ENCODE results near the gene ASPG. TPM values are rescaled to one million over a fixed set of nuclear protein-coding genes. Genes with fewer than 3 reads are reported as not detected.

ASPG gene
- total RNA-seq, 2 donors from 2014 or later = not detected

DNA sequence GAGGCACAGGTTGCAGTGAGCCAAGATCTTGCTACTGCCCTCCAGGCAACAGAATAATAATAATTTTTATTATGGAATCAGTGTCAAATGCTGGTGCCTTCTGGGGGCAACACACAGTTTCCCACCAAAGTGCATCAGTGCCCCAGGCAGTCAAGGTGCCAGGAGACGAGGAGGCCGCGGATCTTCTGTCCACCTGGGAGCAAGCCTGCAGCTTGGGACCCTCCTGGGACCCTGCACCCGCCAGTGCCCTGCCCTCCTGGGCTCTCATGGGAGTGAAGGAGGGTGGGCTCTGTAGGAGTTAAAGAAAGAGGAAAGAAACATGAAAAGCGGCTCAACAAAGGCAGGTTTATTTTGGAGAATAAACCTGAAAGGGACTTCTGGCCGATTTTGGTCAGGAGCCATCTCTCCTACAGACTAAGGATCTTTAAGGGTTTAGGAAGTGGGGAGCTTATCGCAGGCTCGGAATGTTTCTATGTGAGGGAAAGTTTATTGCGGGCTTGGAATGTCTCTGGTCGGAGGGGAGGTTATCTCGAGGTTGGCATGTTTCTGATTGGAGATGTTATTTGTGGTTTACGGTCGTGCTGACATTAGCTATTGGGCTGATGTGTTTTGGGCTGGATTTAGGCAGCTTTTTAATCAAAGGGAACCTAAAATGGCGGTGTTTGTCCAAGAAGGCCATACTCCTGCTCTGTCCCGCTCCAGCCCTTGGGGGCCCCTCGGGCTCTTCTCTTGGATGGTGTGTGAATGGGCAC, 1.1 kb upstream of the ASPG start:
- H3K4me3 Mint-ChIP-seq = no peak overlapping the region
- peaks cover 4% of the 10 kb centered on the region for H3K27me3 Mint-ChIP-seq
- no peak overlapping the region for H3K27ac Mint-ChIP-seq
- no peak for ATAC-seq (replicated peaks)
- H3K36me3 Mint-ChIP-seq (ENCODE audit: low read depth) = no peaks in the 10 kb centered on the region
- H3K4me1 Mint-ChIP-seq = no peaks in the 10 kb centered on the region
- H3K9me3 Mint-ChIP-seq = no peaks in the 10 kb centered on the region

DNA sequence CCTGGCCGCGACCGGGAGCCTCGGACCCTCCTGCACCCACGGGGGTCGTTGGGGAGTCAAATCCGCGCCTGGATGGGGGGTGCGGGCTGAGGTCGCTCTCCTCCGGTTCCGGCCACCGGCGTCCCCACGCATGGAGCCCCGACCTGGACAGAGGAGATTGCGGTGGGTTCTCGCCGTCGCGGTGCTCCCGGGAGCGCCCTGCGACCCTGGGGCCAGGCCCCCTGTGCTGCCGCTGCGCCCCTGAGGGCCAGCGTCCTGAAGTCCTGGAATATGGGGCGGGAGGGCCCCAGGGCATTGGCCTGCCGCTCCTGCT, 345 bp downstream of the ASPG start:
- H3K4me3 Mint-ChIP-seq = no peak overlapping the region
- peaks cover 4% of the 10 kb centered on the region for H3K27me3 Mint-ChIP-seq
- ATAC-seq (replicated peaks) = no peak
- no peak overlapping the region for H3K27ac Mint-ChIP-seq
- H3K4me1 Mint-ChIP-seq = no peaks in the 10 kb centered on the region
- no peaks in the 10 kb centered on the region for H3K9me3 Mint-ChIP-seq
- H3K36me3 Mint-ChIP-seq (ENCODE audit: low read depth) = no peaks in the 10 kb centered on the region

DNA sequence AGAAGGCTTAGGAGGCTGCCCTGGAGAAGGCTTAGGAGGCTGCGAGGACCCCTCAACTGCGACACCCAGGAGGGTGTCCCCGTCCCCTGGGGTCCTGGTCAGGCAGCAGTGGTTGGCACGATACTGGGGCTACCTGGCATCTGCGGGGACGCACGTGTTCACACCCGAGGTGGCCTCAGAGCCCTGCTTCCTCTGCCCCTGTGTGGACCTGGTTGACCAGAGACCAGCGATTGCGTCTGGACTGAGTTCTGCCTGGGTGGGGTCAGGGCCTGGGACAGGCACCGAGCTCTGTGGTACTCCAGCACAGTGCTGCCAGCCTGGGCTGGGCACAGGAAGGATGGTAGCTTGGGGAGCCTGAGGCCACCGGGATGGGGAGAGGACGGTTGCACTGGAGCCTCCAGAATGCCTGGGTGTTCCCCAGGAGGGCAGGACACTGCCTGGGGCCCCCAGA, 735 bp downstream of the ASPG start:
- H3K4me3 Mint-ChIP-seq = no peak overlapping the region
- no peaks in the 10 kb centered on the region for H3K4me1 Mint-ChIP-seq
- no peaks in the 10 kb centered on the region for H3K36me3 Mint-ChIP-seq (ENCODE audit: low read depth)
- ATAC-seq (replicated peaks) = no peak
- H3K9me3 Mint-ChIP-seq = no peaks in the 10 kb centered on the region
- H3K27me3 Mint-ChIP-seq = peaks cover 4% of the 10 kb centered on the region
- no peak overlapping the region for H3K27ac Mint-ChIP-seq

DNA sequence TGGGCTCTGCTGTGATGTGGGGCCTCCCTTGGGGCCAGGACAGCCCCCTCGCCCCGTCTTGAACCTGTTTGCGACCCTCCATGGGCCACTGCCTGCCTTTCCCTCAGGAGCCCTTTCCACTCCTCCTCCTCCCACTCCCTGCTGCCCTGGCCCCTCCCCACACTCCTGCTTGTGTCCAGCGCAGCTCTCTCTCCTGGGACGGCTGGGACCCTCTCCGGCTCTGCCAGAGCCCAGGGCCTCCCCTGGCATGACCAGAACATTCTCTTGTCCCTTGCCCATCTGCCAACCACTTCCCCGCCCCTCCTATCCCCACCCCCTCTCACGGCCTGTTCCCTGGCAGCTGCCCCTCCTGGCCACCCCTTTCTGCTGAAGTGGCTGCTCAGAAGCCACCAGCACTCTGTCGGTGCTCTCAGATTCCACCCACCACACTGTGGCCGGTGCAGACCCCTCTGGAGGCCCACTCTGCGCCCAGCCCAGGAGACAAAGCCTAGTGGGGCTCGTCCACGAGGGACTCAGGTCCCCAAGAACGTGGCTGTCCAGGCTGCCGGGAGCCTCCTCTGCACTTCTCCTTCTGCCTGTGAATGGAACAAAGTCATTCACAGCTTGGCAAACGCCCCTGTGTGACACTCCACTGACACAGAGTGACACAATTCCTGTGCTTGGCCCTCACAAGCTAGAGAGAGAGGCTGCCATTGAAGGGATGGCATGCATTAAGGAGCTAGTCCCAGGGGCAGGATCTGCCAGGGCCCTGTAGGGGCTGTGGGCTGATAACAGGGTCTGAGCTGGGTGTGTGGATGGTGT, 1.4 kb downstream of the ASPG start:
- Mint-ChIP-seq H3K27ac (no peak overlapping the region), H3K27me3 (peaks cover 4% of the 10 kb centered on the region), H3K4me3 (no peak overlapping the region), H3K9me3 (no peaks in the 10 kb centered on the region), H3K4me1 (no peaks in the 10 kb centered on the region), H3K36me3 (ENCODE audit: low read depth) (no peaks in the 10 kb centered on the region)
- no peak for ATAC-seq (replicated peaks)

DNA sequence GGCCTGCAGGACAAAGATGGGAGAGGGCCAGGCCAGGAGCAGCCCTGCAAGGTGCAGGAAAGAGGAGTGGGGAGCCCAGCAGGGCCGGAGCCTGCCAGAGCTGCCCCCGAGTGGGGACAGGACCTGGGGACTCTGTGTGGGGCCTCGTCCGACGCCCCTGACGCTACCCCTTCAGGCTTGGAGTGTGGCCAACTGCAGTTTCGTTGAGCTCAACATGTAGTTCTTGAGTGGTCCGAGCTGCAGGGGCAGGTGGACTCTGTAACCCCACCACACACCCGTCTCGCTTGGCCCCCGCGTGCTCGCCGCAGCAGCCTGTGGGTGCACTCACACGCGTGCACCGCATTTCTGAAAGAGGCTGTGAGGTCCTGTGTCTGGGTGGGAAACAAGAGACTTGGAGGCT, 2.0 kb downstream of the ASPG start:
- Mint-ChIP-seq H3K27me3 (peaks cover 4% of the 10 kb centered on the region), H3K27ac (no peak overlapping the region), H3K9me3 (no peaks in the 10 kb centered on the region), H3K36me3 (ENCODE audit: low read depth) (no peaks in the 10 kb centered on the region), H3K4me1 (no peaks in the 10 kb centered on the region), H3K4me3 (no peak overlapping the region)
- no peak for ATAC-seq (replicated peaks)

DNA sequence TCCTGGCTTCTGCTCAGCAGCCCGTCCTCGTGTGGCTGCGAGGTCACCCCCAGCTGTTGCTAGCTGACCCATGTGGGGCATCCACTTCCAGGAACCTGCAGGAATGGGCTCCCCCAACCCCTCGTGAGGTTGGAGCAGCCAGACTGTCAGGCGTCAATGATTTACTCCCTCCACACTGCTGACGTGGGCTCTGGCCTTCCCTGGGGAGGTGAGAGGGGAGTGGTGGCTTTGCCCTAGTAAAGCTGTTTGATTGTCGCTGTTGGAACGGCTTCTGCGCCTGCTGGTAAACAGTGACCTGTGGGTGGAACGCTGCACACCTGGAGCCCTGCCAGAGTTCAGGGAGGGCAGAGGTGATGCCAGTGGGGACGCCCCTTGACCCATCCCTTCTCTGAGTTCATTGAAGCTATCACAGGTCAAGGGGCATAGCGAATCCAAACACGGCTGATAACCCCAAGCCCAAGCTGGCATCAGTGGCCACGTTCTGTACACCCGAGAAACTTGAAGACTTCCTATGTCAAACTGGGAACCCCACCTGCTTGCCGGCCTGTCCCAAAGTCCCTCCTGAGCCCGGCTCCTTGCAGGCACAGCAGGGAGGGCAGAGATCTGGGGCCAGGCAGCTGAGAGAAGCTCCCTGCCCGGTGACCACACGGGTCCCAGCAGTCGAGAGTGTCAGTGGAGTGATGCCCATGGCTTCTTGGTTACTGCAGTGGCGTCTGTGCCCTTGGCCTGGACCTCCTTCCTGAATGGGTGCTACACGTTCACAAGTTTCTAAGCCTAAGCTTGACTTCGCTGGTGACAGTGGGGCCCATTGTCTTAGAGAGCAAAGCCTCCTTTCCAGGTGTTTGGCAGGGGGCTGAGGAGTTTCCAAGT, 2.7 kb downstream of the ASPG start:
- H3K36me3 Mint-ChIP-seq (ENCODE audit: low read depth) = no peaks in the 10 kb centered on the region
- peaks cover 4% of the 10 kb centered on the region for H3K27me3 Mint-ChIP-seq
- H3K4me1 Mint-ChIP-seq = no peaks in the 10 kb centered on the region
- ATAC-seq (replicated peaks) = no peak
- no peaks in the 10 kb centered on the region for H3K9me3 Mint-ChIP-seq
- H3K4me3 Mint-ChIP-seq = no peak overlapping the region
- H3K27ac Mint-ChIP-seq = no peak overlapping the region

DNA sequence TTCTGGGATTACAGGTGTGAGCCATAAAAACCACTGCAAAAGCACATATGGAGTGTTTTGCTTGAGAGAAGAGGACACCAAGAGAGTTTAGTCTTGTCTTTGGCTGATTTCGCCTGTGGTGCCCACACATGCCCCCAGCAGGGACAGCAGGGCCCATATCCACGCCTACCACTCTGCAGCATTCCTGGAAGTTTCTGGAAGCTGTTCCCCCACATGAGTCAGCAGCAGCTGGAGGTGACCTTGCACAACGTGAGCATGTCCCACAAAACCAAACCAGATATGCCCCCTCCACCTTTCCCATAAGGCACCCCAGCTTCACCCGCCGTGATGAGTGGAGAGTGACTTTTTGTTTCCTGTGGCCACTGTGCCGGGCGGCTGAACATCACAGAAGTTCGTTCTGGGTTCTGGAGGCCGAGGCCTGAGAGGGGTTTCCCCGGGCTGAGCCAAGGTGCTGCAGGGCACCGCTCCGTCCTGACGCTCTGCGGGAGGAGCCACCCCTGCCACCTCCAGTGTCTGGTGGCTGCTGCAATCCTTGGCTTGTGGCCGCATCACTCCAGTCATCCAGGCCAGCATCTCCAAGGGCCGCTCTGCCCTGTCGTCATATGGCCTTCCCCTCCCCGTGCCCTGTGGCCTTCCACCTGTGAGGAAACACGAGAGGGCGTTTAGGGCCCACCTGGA, 4.7 kb downstream of the ASPG start:
- ATAC-seq (replicated peaks) = no peak
- Mint-ChIP-seq H3K4me3 (no peak overlapping the region), H3K4me1 (peaks cover 5% of the 10 kb centered on the region), H3K9me3 (no peaks in the 10 kb centered on the region), H3K27ac (no peak overlapping the region), H3K27me3 (no peaks in the 10 kb centered on the region), H3K36me3 (ENCODE audit: low read depth) (no peaks in the 10 kb centered on the region)

DNA sequence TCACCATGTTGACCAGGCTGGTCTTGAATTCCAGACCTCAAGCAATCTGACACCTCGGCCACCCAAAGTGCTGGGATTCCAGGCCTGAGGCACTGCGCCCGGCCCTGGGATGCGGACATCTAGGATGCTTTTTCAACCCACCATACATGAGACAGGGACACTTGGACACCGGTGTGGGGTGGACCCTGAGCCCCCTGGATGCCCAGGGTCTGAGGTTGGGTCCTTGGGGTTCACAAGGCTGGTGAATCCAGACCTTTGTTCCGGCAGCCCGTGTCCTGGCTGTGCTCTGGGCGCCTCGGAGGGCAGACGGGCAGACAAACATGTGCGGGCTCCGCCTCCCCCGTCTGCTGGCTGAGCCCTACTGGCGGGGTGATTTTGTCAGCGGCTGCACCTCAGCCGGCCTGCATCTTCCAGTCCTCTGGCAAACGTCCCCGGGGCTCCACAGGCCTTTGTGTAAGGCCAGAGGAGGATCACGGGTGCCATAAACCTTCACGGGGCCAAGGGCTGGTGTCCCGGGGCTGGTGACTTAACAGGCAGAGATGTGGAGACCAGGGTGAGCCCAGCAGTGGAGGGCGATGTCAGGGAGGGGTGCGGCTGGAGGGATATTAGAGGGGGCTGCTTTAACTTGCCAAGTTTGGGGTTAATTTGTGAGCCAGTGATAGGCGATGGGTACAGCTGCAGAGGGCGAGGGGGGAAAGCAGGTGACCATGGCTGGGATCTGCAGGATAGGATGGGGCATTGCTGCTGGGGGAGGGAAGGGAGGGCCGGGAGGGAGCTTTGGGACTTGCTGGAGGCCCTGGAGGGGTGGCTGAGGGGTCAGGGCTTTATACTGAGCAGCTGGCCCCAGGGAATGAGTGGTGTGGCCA, 5.8 kb downstream of the ASPG start:
- Mint-ChIP-seq H3K36me3 (ENCODE audit: low read depth) (no peaks in the 10 kb centered on the region), H3K27me3 (no peaks in the 10 kb centered on the region), H3K27ac (no peak overlapping the region), H3K9me3 (no peaks in the 10 kb centered on the region), H3K4me3 (no peak overlapping the region), H3K4me1 (peaks cover 5% of the 10 kb centered on the region)
- ATAC-seq (replicated peaks) = no peak

DNA sequence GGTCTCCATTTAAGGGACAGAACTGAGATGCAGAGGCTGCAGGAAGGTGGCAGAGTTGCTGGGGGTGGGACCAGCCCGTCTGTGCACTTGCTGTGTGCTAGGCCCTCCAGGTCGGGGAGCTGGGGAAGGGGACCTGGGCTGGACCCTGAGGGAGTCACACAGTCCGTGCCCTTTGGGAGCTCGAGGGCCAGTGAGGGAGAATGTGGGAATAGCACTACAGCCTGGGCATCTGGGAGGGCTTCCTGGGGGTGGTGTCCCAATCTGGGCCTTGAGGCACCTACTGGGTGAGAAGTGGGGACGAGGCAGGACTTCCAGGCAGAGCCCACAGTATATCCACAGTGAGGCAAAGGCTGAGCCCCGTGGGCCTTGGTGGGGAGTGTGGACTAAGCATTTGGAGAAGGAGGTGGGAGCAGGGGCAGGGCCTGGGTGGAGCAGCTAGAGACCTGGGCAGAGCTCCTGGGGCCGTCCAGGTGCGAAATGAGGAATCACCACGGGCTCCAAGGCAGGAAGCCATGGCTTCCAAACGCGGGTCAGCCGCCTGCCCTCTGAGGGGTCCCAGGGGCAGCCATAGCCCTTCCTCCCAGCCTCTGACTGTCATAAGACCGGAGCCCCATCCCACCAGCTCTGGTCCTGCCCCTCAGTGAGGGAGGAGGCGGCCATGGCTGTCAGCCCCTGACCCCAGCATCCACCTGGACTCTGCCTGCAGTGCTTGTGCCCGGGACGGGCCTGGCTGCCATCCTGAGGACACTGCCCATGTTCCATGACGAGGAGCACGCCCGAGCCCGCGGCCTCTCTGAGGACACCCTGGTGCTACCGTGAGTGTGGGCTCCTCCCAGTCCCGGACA, 6.6 kb downstream of the ASPG start:
- Mint-ChIP-seq H3K4me1 (peaks cover 5% of the 10 kb centered on the region), H3K4me3 (no peak overlapping the region), H3K9me3 (no peaks in the 10 kb centered on the region), H3K27ac (no peak overlapping the region), H3K27me3 (no peaks in the 10 kb centered on the region), H3K36me3 (ENCODE audit: low read depth) (no peaks in the 10 kb centered on the region)
- no peak for ATAC-seq (replicated peaks)

DNA sequence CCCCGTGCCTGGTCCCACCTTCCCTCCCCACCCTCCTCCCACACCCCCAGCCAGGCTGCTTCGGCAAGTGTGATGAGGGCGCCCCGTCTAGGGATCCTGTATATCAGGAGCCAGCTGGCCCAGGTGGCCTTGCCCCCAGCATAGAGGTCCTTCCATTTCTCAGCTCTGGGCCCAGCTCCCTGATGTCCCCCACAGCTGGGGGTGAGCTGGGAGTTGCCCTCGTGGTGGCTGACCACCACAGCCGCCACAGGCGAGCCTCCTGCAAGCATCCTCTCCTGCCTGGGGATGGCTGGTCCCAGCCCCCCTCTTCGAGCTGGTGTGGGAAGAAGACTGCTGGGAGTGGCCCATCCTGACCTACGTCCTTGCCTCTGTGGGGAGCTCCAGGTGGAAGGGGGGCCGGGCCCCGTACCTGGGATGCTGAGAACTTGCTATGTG, 7.4 kb downstream of the ASPG start:
- H3K27me3 Mint-ChIP-seq = no peaks in the 10 kb centered on the region
- no peak overlapping the region for H3K27ac Mint-ChIP-seq
- H3K36me3 Mint-ChIP-seq (ENCODE audit: low read depth) = no peaks in the 10 kb centered on the region
- no peaks in the 10 kb centered on the region for H3K9me3 Mint-ChIP-seq
- peaks cover 5% of the 10 kb centered on the region for H3K4me1 Mint-ChIP-seq
- no peak for ATAC-seq (replicated peaks)
- H3K4me3 Mint-ChIP-seq = no peak overlapping the region

DNA sequence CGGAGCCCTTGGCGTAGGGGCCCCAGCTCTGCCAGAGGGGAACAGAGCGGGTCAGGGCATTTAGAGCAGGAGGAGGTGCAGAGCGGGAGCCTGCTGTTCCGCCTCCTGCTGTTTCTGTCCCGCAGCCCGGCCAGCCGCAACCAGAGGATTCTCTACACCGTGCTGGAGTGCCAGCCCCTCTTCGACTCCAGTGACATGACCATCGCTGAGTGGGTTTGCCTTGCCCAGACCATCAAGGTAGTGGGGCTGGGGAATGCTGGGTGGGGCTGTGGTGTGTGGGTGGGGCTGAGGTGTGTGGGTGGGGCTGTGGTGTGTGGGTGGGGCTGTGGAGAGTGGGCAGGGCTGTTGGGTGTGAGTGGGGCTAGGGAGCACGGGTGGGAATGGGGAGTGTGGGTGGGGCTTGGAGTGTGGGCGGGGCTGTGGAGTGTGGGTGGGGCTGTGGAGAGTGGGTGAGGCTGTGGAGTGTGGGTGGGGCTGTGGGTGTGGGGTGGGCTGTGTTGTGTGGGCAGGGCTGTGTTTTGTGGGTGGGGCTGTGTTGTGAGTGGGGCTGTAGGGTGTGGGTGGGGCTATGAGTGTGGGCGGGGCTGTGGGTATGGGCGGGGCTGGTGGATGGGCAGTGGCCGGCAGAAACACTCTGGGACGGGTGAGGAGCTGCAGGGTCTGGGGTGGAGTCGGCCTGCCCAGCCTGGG, 8.0 kb downstream of the ASPG start:
- no peak for ATAC-seq (replicated peaks)

DNA sequence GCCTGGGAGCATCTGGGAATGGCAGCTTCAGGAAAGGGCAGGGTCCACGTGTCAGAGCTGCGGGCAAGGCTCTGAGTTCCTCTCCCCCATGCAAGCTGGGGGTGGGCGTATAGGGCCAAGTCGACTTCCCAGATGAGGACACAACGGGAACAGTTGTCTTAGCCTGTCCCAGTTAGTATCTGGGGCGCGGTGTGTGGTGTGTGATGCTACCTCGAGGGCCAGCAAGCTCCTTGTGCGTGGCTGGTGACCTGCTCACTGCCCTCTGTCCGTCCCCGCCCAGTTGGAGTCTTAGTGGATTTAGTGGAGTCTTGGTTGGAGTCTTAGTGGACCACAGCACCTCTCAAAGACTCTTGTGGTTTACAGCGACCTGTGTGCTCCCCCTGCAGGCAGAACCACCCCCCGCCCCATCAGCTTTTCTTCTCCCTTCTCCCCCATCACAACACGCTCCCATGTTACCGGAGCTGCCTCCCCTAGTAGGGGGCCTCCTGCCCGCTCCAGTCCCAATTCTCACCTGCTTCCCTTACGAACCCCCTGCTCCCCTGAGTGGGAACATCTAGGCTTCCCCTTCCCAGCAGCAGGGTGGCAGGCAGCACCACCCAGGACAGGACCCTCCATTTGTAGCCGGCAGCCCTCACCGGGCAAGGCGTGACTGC, 8.7 kb downstream of the ASPG start:
- Mint-ChIP-seq H3K27ac (peak overlapping the region; percentile 29), H3K4me1 (peaks cover 5% of the 10 kb centered on the region), H3K36me3 (ENCODE audit: low read depth) (no peaks in the 10 kb centered on the region), H3K27me3 (no peaks in the 10 kb centered on the region), H3K4me3 (no peak overlapping the region), H3K9me3 (no peaks in the 10 kb centered on the region)
- ATAC-seq (replicated peaks) = no peak

More for the DNA sequence above, 8.0 kb downstream of the ASPG start:
- Mint-ChIP-seq H3K4me1 (peaks cover 5% of the 10 kb centered on the region), H3K27ac (no peak overlapping the region), H3K4me3 (no peak overlapping the region), H3K9me3 (no peaks in the 10 kb centered on the region), H3K36me3 (ENCODE audit: low read depth) (no peaks in the 10 kb centered on the region), H3K27me3 (no peaks in the 10 kb centered on the region)

Measured in activated T-helper 17 cell treated with anti-CD3 and anti-CD28 coated beads, Interleukin-2, amount 50 U/mL, for 72 hours (primary cell).